Muscle layer of duodenum (tissue), 2 donors: Measurements from ENCODE around the gene RNF166.

Source experiments
- H3K27ac ChIP-seq: one replicate; pipeline ENCODE4 v1.7.0; 2013; ENCODE audit warnings: mild to moderate bottlenecking, low read length
- H3K27me3 ChIP-seq: one replicate; pipeline ENCODE4 v1.7.0; 2013; ENCODE audit warnings: low read depth, mild to moderate bottlenecking, control low read depth, low read length
- H3K36me3 ChIP-seq, 2 donors: one replicate each; pipeline ENCODE4 v1.7.0; 2013; ENCODE audit warnings: low read length in 2 of 2, control low read depth in 1 of 2, mild to moderate bottlenecking in 1 of 2; ENCODE audit not compliant: insufficient read depth in 2 of 2, control insufficient read depth in 1 of 2
- H3K4me1 ChIP-seq, 2 donors: one replicate each; pipeline ENCODE4 v1.7.0; 2013; ENCODE audit warnings: low read length in 2 of 2, mild to moderate bottlenecking in 2 of 2, control low read depth in 1 of 2, moderate library complexity in 1 of 2; ENCODE audit not compliant: insufficient read depth in 2 of 2, control insufficient read depth in 1 of 2
- H3K4me3 ChIP-seq, 2 donors: one replicate each; pipeline ENCODE4 v1.7.0; 2013; ENCODE audit warnings: low read length in 2 of 2, low read depth in 1 of 2, mild to moderate bottlenecking in 1 of 2
- H3K9me3 ChIP-seq, 2 donors: one replicate each; pipeline ENCODE4 v1.7.0; 2013; ENCODE audit warnings: low read length in 2 of 2, control low read depth in 1 of 2, mild to moderate bottlenecking in 1 of 2; ENCODE audit not compliant: control insufficient read depth in 1 of 2
- donor health status: healthy.

Gene RNF166

DNA sequence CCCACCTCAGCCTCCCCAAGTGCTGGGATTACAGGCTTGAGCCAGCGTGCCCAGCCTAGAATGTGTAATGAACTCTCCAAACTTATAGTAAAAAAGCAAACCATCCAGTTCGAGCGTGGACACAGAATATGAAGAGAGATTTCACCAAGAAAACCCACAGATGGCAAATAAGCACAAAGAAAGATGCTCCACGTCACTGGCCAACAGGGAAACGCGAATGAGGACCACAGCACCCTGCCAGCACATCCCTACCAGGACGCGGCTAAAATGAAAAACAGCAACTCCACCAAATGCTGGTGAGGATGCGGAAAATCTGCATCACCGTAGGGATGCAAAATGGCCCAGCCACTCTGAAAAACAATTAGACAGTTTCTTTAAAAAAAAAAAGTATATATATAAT, 44.7 kb downstream of the RNF166 start:
- no peaks in the 10 kb centered on the region for H3K27me3 ChIP-seq
- no peak overlapping the region for H3K27ac ChIP-seq
- H3K9me3 ChIP-seq, result no peaks in the 10 kb centered on the region
- H3K36me3 ChIP-seq, result peaks cover 0 to 8% of the 10 kb centered on the region in 2 donors
- peaks cover 0 to 13% of the 10 kb centered on the region in 2 donors for H3K4me1 ChIP-seq
- no peak overlapping the region for H3K4me3 ChIP-seq

- H3K4me1 ChIP-seq, result peaks cover 0 to 13% of the 10 kb centered on the region in 2 donors
- no peaks in the 10 kb centered on the region for H3K9me3 ChIP-seq
- H3K27ac ChIP-seq, result no peak overlapping the region
- H3K36me3 ChIP-seq, result peaks cover 5 to 23% of the 10 kb centered on the region in 2 donors
- H3K4me3 ChIP-seq, result no peak overlapping the region
- no peaks in the 10 kb centered on the region for H3K27me3 ChIP-seq
Observed at GRCh38 chr16:88659160-88659559, 47.0 kb downstream of the RNF166 start.

DNA sequence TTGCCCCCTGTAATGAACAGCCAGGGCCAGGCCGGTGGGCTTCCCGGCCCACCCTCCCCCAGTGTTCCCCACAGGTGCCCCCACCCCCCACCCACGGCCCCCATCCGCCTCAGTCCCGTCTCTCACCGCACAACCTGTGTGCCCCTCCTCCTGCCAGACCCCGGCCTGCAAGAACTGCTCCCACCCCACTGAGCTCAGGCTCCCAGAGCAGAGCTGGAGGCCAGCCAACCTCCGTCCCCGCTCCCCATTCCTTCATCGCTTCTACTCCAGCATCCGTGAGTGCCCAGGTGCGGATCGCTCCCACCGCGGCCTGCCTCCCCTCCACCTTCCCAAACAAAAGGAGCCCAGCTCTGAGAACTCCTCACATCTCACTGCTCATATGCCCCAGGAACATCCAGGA, 47.5 kb downstream of the RNF166 start:
- no peak overlapping the region for H3K27ac ChIP-seq
- H3K27me3 ChIP-seq, result no peaks in the 10 kb centered on the region
- H3K4me3 ChIP-seq, result no peak overlapping the region
- H3K36me3 ChIP-seq, result peaks cover 5 to 28% of the 10 kb centered on the region in 2 donors
- H3K4me1 ChIP-seq, result peaks cover 0 to 9% of the 10 kb centered on the region in 2 donors
- H3K9me3 ChIP-seq, result no peaks in the 10 kb centered on the region

- Histone ChIP-seq H3K36me3 (peaks cover 5 to 40% of the 10 kb centered on the region in 2 donors), H3K9me3 (no peaks in the 10 kb centered on the region), H3K27me3 (no peaks in the 10 kb centered on the region), H3K4me3 (no peak overlapping the region), H3K4me1 (peaks cover 0 to 7% of the 10 kb centered on the region in 2 donors), H3K27ac (no peak overlapping the region)
Observed at GRCh38 chr16:88657371-88657770, 48.8 kb downstream of the RNF166 start.

GRCh38 chr16:88656291-88656980, 49.8 kb downstream of the RNF166 start:
- Histone ChIP-seq H3K27me3 (no peaks in the 10 kb centered on the region), H3K36me3 (peaks cover 5 to 40% of the 10 kb centered on the region in 2 donors), H3K27ac (no peak overlapping the region)

GRCh38 chr16:88655733-88656281, 50.4 kb downstream of the RNF166 start:
- Histone ChIP-seq H3K36me3 (peaks cover 5 to 40% of the 10 kb centered on the region in 2 donors), H3K4me1 (peaks cover 4 to 8% of the 10 kb centered on the region in 2 donors), H3K9me3 (no peaks in the 10 kb centered on the region), H3K27me3 (no peaks in the 10 kb centered on the region), H3K27ac (no peak overlapping the region), H3K4me3 (no peak overlapping the region)

More at GRCh38 chr16:88656291-88656980, 49.8 kb downstream of the RNF166 start:
- H3K4me3 ChIP-seq, result no peak overlapping the region
- H3K4me1 ChIP-seq, result peaks cover under 1 to 3% of the 10 kb centered on the region in 2 donors
- no peaks in the 10 kb centered on the region for H3K9me3 ChIP-seq

- Histone ChIP-seq H3K4me1 (peaks cover 4 to 13% of the 10 kb centered on the region in 2 donors), H3K27ac (no peak overlapping the region), H3K4me3 (no peak overlapping the region), H3K27me3 (no peaks in the 10 kb centered on the region), H3K36me3 (peaks cover 5 to 40% of the 10 kb centered on the region in 2 donors), H3K9me3 (no peaks in the 10 kb centered on the region)
Observed at GRCh38 chr16:88655053-88655732, 51.0 kb downstream of the RNF166 start.

DNA sequence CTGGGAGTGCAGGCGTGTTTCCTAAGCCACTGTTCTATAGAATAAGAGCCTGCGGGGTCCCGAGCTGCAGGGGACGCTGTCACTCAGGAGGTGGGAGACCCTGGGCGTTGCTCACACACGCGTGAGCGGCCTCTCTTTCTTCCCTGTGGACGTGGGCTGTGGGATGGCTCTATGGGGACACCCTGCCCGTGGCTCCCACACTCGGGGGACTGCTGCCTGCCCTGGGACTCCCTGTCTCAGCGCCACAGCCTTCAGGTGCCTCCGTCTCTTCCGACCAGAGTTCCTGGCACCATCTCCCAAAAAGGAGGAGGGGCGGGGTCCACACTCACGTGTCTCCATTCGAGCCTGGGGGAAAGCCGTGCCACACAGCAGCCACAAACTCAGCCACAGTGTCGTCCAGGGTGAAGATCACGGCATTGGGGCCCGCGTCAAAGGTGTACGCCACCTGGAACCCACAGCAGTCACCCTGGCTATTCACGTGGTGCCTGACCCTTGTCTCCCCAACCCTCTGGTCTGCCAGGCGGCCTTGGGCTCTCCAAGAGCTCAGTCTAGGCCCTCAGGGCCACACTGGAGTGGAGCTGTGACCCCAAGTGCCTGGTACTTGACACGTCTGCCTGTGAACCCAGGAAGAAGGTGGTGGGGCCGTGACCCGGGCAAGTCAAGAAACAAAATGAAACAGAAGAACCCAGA, 51.7 kb downstream of the RNF166 start:
- Histone ChIP-seq H3K36me3 (peaks cover 5 to 40% of the 10 kb centered on the region in 2 donors), H3K4me3 (no peak overlapping the region), H3K27me3 (no peaks in the 10 kb centered on the region), H3K27ac (no peak overlapping the region), H3K4me1 (peaks cover 4 to 20% of the 10 kb centered on the region in 2 donors), H3K9me3 (no peaks in the 10 kb centered on the region)

DNA sequence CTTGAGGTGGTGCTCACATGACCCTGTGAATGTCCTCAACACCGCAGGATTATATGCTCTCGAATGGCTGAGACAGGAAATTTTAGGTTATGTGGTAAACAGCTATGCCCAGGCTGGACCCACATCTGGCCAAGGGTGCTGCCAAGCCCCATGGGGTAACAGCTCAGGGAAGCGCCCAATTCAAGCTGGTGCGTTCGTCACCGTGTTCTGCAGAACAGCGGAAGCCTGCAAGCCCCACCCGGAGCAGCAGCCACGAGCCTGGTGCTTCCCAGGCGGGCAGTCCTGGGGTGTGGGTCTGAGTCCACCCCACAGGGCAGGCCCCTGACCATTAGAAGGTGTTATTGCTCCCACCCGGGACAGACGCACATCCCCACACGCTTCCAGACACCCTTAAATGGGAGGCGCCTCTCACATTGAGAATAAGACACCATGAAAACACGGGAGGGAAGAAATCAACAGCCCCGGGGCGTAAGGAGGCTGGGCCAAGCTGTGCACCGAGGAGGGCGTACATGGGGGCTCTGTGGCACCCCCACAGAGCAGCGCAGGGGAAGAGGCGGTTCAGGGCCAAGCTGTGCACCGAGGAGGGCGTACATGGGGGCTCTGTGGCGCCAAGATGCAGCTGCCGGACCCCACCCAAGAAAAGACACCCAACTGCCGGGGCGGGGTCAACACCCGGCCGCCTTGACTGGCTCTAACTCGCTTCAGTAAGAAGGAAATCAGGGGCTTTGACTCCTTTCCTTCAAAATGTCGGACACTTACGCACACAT, 52.4 kb downstream of the RNF166 start:
- Histone ChIP-seq H3K27ac (no peak overlapping the region), H3K27me3 (no peaks in the 10 kb centered on the region), H3K4me1 (peaks cover 4 to 20% of the 10 kb centered on the region in 2 donors), H3K36me3 (peaks cover 5 to 40% of the 10 kb centered on the region in 2 donors), H3K4me3 (no peak overlapping the region), H3K9me3 (no peaks in the 10 kb centered on the region)

GRCh38 chr16:88653101-88653500, 53.1 kb downstream of the RNF166 start:
- H3K4me1 ChIP-seq, result peaks cover 4 to 20% of the 10 kb centered on the region in 2 donors
- H3K4me3 ChIP-seq, result no peak overlapping the region
- H3K9me3 ChIP-seq, result no peaks in the 10 kb centered on the region
- H3K36me3 ChIP-seq, result peaks cover 5 to 36% of the 10 kb centered on the region in 2 donors
- H3K27me3 ChIP-seq, result no peaks in the 10 kb centered on the region
- H3K27ac ChIP-seq, result no peak overlapping the region
